Prostate gland (tissue), 2 donors: ENCODE measurements around the gene FOXP1.

Experiments
- POLR2A ChIP-seq: fragments of 450-650 bp; IDR thresholded peaks from one replicate; pipeline ENCODE4 v1.6.1; 2016; ENCODE audit warnings: antibody characterized with exemption, mild to moderate bottlenecking
- TF ChIP-seq, protein P1 (sequence below), 4 experiments: fragments of 200-600 bp in 2 of 4; fragments of 450-650 bp in 2 of 4; sonication (generic) in 2 of 4; IDR thresholded peaks; 1 replicate in 3 of 4; 2 replicates in 1 of 4; pipeline ENCODE4 v1.5.1; 2016 to 2019; ENCODE audit warnings: antibody characterized with exemption in 4 of 4, mild to moderate bottlenecking in 2 of 4, moderate library complexity in 2 of 4

DNA sequence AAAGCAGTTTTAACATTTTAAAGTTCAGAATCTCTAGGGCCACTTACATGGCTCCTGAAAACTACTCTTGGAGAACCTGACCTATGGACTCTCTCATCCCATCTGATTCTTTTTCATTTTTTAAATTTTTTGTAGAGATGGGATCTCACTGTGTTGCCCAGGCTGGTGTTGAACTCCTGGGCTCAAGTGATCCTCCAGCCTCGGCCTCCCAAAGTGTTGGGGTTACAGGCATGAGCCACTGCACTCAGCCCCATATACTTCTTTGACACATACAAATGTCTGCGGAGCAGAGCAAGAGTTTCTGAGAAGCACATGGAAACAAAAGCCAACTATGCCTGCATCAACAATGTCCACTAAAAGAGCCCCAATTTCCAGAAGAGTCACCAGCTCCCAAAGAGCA, 189.8 kb downstream of the FOXP1 start:
- TF ChIP-seq, protein P1, sequence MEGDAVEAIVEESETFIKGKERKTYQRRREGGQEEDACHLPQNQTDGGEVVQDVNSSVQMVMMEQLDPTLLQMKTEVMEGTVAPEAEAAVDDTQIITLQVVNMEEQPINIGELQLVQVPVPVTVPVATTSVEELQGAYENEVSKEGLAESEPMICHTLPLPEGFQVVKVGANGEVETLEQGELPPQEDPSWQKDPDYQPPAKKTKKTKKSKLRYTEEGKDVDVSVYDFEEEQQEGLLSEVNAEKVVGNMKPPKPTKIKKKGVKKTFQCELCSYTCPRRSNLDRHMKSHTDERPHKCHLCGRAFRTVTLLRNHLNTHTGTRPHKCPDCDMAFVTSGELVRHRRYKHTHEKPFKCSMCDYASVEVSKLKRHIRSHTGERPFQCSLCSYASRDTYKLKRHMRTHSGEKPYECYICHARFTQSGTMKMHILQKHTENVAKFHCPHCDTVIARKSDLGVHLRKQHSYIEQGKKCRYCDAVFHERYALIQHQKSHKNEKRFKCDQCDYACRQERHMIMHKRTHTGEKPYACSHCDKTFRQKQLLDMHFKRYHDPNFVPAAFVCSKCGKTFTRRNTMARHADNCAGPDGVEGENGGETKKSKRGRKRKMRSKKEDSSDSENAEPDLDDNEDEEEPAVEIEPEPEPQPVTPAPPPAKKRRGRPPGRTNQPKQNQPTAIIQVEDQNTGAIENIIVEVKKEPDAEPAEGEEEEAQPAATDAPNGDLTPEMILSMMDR (IDR thresholded peaks at IDR 0.05): no peak
- TF ChIP-seq POLR2A: no peak
